ENCODE measurements around the gene ACOT4. TPM values are rescaled to one million over a fixed set of nuclear protein-coding genes. Genes with fewer than 3 reads are reported as not detected.

The ACOT4 gene
- total RNA-seq, 2 experiments from 2014 or later, result not detected

DNA sequence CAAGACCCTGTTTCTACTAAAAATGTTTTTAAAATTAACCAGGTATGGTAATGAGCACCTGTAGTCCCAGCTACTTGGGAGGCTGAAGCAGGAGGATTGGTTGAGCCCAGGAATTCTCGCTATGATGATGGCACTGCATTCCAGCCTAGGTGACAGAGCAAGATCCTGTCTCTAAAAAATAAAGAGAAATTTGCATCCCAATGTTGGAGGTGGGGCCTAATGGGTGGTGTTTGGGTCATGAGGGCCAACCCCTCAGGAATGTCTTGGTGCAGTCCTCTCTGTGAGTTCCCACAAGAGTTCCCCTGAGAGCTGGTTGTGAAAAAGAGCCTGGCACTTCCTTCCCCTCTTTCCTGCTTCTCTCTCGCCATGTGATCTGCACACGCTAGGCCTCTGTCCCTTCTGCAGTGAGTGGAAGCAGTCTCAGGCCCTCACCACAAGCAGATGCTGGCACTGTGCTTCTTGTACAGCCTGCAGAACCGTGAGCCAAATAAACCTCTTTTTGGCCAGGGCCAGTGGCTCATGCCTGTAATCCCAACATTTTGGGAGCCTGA lies 31.9 kb downstream of the ACOT4 start:
- intact Hi-C loops (cut with micrococcal nuclease; ENCODE audit: unreplicated experiment), result no loop called here
- no peaks in the 10 kb centered on the region for H3K79me2 ChIP-seq (ENCODE audit: insufficient read depth, low read depth, low read length)
- H2AFZ ChIP-seq (ENCODE audit: low read length), result no peak overlapping the region
- H3K4me2 ChIP-seq (ENCODE audit: low read length), result no peak overlapping the region
- H3K36me3 ChIP-seq (ENCODE audit: insufficient read depth, low read length), result no peaks in the 10 kb centered on the region
- H3K9me2 ChIP-seq (ENCODE audit: insufficient read depth, low read length), result no peaks in the 10 kb centered on the region
- TF ChIP-seq, protein P1, sequence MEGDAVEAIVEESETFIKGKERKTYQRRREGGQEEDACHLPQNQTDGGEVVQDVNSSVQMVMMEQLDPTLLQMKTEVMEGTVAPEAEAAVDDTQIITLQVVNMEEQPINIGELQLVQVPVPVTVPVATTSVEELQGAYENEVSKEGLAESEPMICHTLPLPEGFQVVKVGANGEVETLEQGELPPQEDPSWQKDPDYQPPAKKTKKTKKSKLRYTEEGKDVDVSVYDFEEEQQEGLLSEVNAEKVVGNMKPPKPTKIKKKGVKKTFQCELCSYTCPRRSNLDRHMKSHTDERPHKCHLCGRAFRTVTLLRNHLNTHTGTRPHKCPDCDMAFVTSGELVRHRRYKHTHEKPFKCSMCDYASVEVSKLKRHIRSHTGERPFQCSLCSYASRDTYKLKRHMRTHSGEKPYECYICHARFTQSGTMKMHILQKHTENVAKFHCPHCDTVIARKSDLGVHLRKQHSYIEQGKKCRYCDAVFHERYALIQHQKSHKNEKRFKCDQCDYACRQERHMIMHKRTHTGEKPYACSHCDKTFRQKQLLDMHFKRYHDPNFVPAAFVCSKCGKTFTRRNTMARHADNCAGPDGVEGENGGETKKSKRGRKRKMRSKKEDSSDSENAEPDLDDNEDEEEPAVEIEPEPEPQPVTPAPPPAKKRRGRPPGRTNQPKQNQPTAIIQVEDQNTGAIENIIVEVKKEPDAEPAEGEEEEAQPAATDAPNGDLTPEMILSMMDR (conservative IDR thresholded peaks at IDR 0.05; ENCODE audit: low read length), result no peak
- TF ChIP-seq EZH2phosphoT487 (IDR thresholded peaks at IDR 0.05; ENCODE audit: borderline replicate concordance, low read depth, low read length), result no peak
- ChIA-PET POLR2A (no interaction called here), CTCF (ENCODE audit: unreplicated experiment) (no interaction called here)
- no peak overlapping the region for H3K4me3 ChIP-seq (ENCODE audit: low read depth, low read length, poor library complexity, severe bottlenecking)
- no peaks in the 10 kb centered on the region for H4K20me1 ChIP-seq (ENCODE audit: insufficient read depth, low read length)
- H3K4me1 ChIP-seq (ENCODE audit: insufficient read depth, low read length, poor library complexity, severe bottlenecking), result no peaks in the 10 kb centered on the region
- H3K27ac ChIP-seq (ENCODE audit: low read depth, low read length, poor library complexity, severe bottlenecking), result no peak overlapping the region
- no peaks in the 10 kb centered on the region for H3K9me3 ChIP-seq (ENCODE audit: low read length)
- no TSS peak for BruUV-seq (replicated peaks)
- DNase-seq (ENCODE audit: low spot score), result no peak

GRCh38 chr14:73625706-73626105 lies 34.0 kb downstream of the ACOT4 start:
- Histone ChIP-seq H3K4me3 (ENCODE audit: low read depth, low read length, poor library complexity, severe bottlenecking) (no peak overlapping the region), H2AFZ (ENCODE audit: low read length) (no peak overlapping the region), H3K9me2 (ENCODE audit: insufficient read depth, low read length) (no peaks in the 10 kb centered on the region), H3K4me2 (ENCODE audit: low read length) (no peak overlapping the region), H3K4me1 (ENCODE audit: insufficient read depth, low read length, poor library complexity, severe bottlenecking) (no peaks in the 10 kb centered on the region), H3K79me2 (ENCODE audit: insufficient read depth, low read depth, low read length) (no peaks in the 10 kb centered on the region), H3K9me3 (ENCODE audit: low read length) (no peaks in the 10 kb centered on the region), H4K20me1 (ENCODE audit: insufficient read depth, low read length) (no peaks in the 10 kb centered on the region), H3K27ac (ENCODE audit: low read depth, low read length, poor library complexity, severe bottlenecking) (no peak overlapping the region), H3K36me3 (ENCODE audit: insufficient read depth, low read length) (no peaks in the 10 kb centered on the region)
- no TSS peak for BruUV-seq (replicated peaks)
- intact Hi-C loops (cut with micrococcal nuclease; ENCODE audit: unreplicated experiment), result no loop called here
- DNase-seq (ENCODE audit: low spot score), result no peak
- POLR2A ChIA-PET, result interaction anchor here (0.7 kb wide), 1 partner anchor 1594 kb away, joined by 3 read pairs; no protein-coding TSS in a partner anchor
- TF ChIP-seq EZH2phosphoT487 (IDR thresholded peaks at IDR 0.05; ENCODE audit: borderline replicate concordance, low read depth, low read length), result no peak
- TF ChIP-seq, protein P1 (conservative IDR thresholded peaks at IDR 0.05; ENCODE audit: low read length), result no peak
- CTCF ChIA-PET (ENCODE audit: unreplicated experiment), result no interaction called here

DNA sequence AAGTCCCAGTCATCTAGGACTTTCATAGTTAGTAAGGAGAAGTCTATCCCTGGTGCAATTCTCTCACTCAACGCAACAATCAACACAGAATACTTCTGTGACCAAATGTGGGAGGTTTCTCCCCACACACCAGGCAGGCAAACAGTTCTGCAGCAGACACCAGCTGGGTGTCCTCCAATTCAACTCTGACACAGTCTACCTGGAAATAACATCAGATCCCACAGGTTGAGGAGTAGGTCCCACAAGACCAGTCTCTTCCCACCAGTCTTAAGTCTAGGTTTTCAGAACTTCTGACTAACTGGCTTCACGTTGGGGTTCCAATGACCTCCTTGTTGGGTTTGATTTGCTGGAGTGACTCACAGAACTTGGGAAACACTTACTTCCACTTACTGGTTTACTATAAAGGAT lies 35.5 kb downstream of the ACOT4 start:
- TF ChIP-seq, protein P1 (conservative IDR thresholded peaks at IDR 0.05; ENCODE audit: low read length), result no peak
- BruUV-seq (replicated peaks), result no TSS peak
- Histone ChIP-seq H3K4me3 (ENCODE audit: low read depth, low read length, poor library complexity, severe bottlenecking) (no peak overlapping the region), H3K9me2 (ENCODE audit: insufficient read depth, low read length) (no peaks in the 10 kb centered on the region), H3K9me3 (ENCODE audit: low read length) (no peaks in the 10 kb centered on the region), H3K4me1 (ENCODE audit: insufficient read depth, low read length, poor library complexity, severe bottlenecking) (no peaks in the 10 kb centered on the region), H3K79me2 (ENCODE audit: insufficient read depth, low read depth, low read length) (no peaks in the 10 kb centered on the region), H2AFZ (ENCODE audit: low read length) (no peak overlapping the region), H3K27ac (ENCODE audit: low read depth, low read length, poor library complexity, severe bottlenecking) (no peak overlapping the region), H3K4me2 (ENCODE audit: low read length) (no peak overlapping the region), H4K20me1 (ENCODE audit: insufficient read depth, low read length) (no peaks in the 10 kb centered on the region), H3K36me3 (ENCODE audit: insufficient read depth, low read length) (no peaks in the 10 kb centered on the region)
- no peak for DNase-seq (ENCODE audit: low spot score)
- ChIA-PET POLR2A (interaction anchor here (0.7 kb wide), 1 partner anchor 607 kb away, joined by 5 read pairs; no protein-coding TSS in a partner anchor), CTCF (ENCODE audit: unreplicated experiment) (no interaction called here)
- intact Hi-C loops (cut with micrococcal nuclease; ENCODE audit: unreplicated experiment), result no loop called here

Data from OCI-LY7 (cell line).